HEK293T (cell line): ENCODE measurements around the gene DOK6.

ENCODE experiments used
- CTBP1 ChIP-seq: fragments of 450-650 bp; IDR thresholded peaks from 2 replicates; pipeline ENCODE4 v1.6.1; 2016; ENCODE audit warnings: borderline replicate concordance
- ELF4 ChIP-seq: fragments of 450-650 bp; IDR thresholded peaks from 2 replicates; pipeline ENCODE4 v1.6.1; 2017; ENCODE audit warnings: antibody characterized with exemption
- FOXM1 ChIP-seq: fragments of 450-650 bp; IDR thresholded peaks from 2 replicates; pipeline ENCODE4 v1.6.1; 2017; ENCODE audit warnings: mild to moderate bottlenecking, borderline replicate concordance
- NFRKB ChIP-seq: fragments of 450-650 bp; IDR thresholded peaks from 2 replicates; pipeline ENCODE4 v1.6.1; 2016; ENCODE audit warnings: mild to moderate bottlenecking, moderate library complexity
- SP1 ChIP-seq: fragments of 450-650 bp; IDR thresholded peaks from 2 replicates; pipeline ENCODE4 v1.6.1; 2017

DNA sequence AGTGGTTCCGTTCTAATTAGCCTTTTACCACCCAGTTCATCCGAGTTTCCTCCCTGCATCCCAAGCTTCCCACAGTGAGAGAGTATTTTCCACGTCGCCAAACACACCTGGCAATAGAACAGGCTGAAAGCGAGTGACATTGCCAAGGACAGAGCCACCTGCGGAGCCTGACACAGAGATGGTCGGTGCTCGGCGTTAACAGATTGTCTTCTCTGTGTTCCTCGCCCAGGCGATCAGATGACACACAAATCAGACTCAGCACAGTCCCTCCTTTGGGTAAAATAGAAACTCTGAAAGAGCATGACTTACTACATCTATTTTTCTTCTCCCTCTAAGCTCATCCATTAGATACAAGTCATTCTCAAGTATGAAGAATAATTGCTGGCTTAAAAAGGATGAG lies 439.3 kb downstream of the DOK6 start:
- no peak for TF ChIP-seq NFRKB
- no peak for TF ChIP-seq FOXM1
- TF ChIP-seq CTBP1: no peak
- no peak for TF ChIP-seq SP1
- TF ChIP-seq ELF4: no peak
